Measurements from ENCODE around the gene MRC2. TPM values are rescaled to one million over a fixed set of nuclear protein-coding genes. Genes with fewer than 3 reads are reported as not detected.

The MRC2 gene
- total RNA-seq, 2 donors from 2014 or later: 184 to 242 TPM

DNA sequence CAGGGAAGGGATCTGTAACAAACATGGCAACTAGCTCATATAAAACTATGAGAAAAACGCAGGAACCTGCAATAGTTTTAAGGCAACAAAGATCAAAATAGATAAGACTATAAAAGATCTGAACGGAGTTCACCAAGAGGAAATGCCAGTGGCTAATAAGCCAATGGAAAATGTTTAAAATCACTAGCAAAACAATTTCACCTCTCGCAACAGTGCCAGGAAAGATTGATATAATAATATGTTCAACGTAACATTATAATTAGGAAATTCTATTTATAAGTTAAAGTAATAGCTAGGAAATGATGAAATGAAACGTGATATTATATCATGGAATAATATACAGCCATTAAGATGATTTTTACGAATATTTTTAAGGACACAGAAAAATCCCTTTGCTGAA lies 16.0 kb downstream of the MRC2 start:
- TF ChIP-seq, protein P1, sequence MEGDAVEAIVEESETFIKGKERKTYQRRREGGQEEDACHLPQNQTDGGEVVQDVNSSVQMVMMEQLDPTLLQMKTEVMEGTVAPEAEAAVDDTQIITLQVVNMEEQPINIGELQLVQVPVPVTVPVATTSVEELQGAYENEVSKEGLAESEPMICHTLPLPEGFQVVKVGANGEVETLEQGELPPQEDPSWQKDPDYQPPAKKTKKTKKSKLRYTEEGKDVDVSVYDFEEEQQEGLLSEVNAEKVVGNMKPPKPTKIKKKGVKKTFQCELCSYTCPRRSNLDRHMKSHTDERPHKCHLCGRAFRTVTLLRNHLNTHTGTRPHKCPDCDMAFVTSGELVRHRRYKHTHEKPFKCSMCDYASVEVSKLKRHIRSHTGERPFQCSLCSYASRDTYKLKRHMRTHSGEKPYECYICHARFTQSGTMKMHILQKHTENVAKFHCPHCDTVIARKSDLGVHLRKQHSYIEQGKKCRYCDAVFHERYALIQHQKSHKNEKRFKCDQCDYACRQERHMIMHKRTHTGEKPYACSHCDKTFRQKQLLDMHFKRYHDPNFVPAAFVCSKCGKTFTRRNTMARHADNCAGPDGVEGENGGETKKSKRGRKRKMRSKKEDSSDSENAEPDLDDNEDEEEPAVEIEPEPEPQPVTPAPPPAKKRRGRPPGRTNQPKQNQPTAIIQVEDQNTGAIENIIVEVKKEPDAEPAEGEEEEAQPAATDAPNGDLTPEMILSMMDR (IDR thresholded peaks at IDR 0.05): no peak
- peak overlapping the region in 1 of 2 donors; percentile 13 for H3K27ac ChIP-seq
- H3K4me3 ChIP-seq: no peak overlapping the region
- peaks cover 5 to 14% of the 10 kb centered on the region in 2 donors for H3K4me1 ChIP-seq (ENCODE audit: control insufficient read depth in 1 of 2, low read depth in 2 of 2)
- H3K9me3 ChIP-seq: no peaks in the 10 kb centered on the region
- no peaks in the 10 kb centered on the region for H3K36me3 ChIP-seq
- DNase-seq (ENCODE audit: low spot score) (no peak), ATAC-seq (ENCODE audit: insufficient number of reproducible peaks, low FRiP score, low read depth) (no peak)
- H3K27me3 ChIP-seq (replicated peaks; ENCODE audit: insufficient read depth): no peaks in the 10 kb centered on the region

DNA sequence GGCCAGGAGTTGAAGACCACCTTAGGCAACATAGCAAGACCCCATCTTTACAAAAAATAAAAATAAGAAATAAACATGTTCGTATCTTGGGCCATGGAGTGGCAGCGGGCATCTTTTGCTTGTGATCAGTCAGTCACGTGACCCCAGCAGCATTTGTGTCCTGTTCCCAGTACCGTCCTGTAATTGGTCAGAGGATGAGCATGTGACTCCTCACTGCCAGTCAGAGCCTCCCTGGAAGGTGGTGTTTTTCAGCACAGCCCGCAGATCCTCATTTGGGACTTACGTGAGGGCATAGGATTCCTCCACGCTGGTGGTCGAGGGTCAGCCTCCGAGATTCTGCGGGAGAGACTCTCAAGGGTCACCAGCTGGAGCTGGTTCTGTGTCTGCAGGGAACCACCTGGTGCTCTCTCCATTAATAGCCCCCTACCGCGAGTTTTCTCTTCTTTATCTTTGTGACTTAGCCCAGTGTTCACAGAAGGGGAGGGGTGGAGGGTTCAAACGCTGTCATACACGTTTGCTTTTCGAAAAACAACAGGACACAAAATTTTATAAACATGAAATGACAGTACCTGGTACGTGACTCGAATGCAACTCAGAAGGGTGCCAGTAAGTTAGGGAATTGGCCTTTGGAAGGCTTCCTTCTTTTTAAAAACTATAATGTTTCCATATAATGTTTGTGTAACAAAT lies 17.2 kb downstream of the MRC2 start:
- H3K36me3 ChIP-seq: no peaks in the 10 kb centered on the region
- H3K4me3 ChIP-seq: no peak overlapping the region
- H3K4me1 ChIP-seq (ENCODE audit: control insufficient read depth in 1 of 2, low read depth in 2 of 2): peaks cover 10 to 20% of the 10 kb centered on the region in 2 donors
- H3K27me3 ChIP-seq (replicated peaks; ENCODE audit: insufficient read depth): no peaks in the 10 kb centered on the region
- H3K27ac ChIP-seq: no peak overlapping the region
- H3K9me3 ChIP-seq: no peaks in the 10 kb centered on the region
- DNase-seq (ENCODE audit: low spot score) (no peak), ATAC-seq (ENCODE audit: insufficient number of reproducible peaks, low FRiP score, low read depth) (no peak)
- TF ChIP-seq, protein P1 (IDR thresholded peaks at IDR 0.05): no peak

DNA sequence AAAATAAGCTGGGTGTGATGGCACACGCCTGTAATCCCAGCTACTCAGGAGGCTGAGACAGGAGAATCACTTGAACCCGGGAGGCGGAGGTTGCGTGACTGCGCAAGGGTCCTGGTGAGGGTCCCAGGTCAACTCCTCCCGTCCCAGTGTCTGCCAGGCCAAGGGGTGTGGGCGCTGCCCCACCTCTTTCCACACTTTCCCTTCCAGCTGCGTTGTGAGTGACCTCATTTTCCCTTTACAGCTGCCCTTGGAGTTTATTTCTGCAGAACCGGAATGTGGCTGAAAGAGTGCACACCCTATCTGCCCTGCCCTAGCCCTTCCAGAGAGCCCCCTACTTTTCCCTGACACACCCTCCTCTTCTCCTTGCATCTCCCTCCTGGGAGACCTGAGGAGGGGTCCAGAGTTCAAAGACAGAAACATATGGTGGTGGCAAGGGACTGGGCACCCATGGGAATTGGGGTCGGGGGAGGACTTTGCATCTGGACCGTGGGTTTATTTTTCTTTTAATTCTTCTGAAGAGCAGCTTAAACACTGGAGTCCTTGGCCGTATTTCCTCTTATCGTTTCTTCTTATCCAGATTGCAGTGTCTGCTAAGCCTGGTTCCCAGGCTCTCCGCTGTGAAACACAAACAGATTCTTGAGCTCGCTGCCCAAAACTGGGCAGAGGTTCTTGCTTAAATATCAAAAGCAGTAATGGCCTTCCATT lies 20.9 kb downstream of the MRC2 start:
- DNase-seq (ENCODE audit: low spot score) (no peak), ATAC-seq (ENCODE audit: insufficient number of reproducible peaks, low FRiP score, low read depth) (no peak)
- Histone ChIP-seq H3K27ac (peak overlapping the region; percentile 69 to 83), H3K4me3 (peak overlapping the region; percentile 33), H3K36me3 (no peaks in the 10 kb centered on the region), H3K4me1 (ENCODE audit: control insufficient read depth in 1 of 2, low read depth in 2 of 2) (peaks cover 13 to 38% of the 10 kb centered on the region in 2 donors), H3K27me3 (replicated peaks; ENCODE audit: insufficient read depth) (no peaks in the 10 kb centered on the region), H3K9me3 (no peaks in the 10 kb centered on the region)
- TF ChIP-seq, protein P1 (IDR thresholded peaks at IDR 0.05): no peak

DNA sequence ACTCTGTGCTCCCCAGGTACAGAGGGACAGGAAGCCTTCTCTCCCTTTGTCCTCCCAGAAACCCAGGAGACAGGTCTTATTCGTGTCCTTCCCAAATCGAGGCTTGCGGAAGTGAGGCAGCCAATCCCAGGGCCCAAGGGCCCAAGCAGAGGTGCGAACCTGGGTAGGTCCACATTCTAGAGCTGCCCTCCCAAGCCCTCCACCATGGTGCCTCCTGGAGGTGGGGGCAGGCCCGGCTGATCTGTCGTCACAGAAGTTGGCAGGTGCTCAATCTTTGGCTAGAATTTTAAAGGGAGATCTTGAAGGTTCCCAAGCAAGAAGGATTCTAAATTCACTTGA lies 21.5 kb downstream of the MRC2 start:
- no peaks in the 10 kb centered on the region for H3K36me3 ChIP-seq
- H3K4me3 ChIP-seq: peak overlapping the region; percentile 33
- ATAC-seq (ENCODE audit: insufficient number of reproducible peaks, low FRiP score, low read depth) (no peak), DNase-seq (ENCODE audit: low spot score) (no peak)
- H3K27me3 ChIP-seq (replicated peaks; ENCODE audit: insufficient read depth): no peaks in the 10 kb centered on the region
- TF ChIP-seq, protein P1 (IDR thresholded peaks at IDR 0.05): no peak
- no peaks in the 10 kb centered on the region for H3K9me3 ChIP-seq
- peak overlapping the region; percentile 69 to 83 for H3K27ac ChIP-seq
- peaks cover 15 to 42% of the 10 kb centered on the region in 2 donors for H3K4me1 ChIP-seq (ENCODE audit: control insufficient read depth in 1 of 2, low read depth in 2 of 2)

DNA sequence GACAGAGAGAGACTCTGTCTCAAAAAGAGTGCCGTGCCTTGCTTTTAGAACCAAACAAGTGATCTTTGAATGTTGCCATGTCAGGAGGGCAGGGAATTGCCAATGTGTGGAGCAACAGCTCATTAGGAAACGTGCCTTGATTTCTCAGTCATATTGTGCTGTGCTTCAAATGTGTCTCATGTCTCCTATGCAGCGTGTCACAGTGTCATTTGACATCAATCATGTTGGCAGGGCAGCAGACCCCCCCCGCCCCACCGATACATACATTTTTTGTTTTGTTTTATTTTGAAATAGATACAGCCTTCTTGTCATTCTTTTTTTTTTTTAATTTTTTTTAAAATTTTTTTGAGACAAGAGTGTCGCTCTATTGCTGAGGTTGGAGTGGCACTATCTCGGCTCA lies 22.1 kb downstream of the MRC2 start:
- Histone ChIP-seq H3K4me1 (ENCODE audit: control insufficient read depth in 1 of 2, low read depth in 2 of 2) (peaks cover 19 to 48% of the 10 kb centered on the region in 2 donors), H3K27ac (peak overlapping the region; percentile 69 to 83), H3K9me3 (no peaks in the 10 kb centered on the region), H3K36me3 (no peaks in the 10 kb centered on the region), H3K4me3 (no peak overlapping the region), H3K27me3 (replicated peaks; ENCODE audit: insufficient read depth) (no peaks in the 10 kb centered on the region)
- TF ChIP-seq, protein P1 (IDR thresholded peaks at IDR 0.05): no peak
- ATAC-seq (ENCODE audit: insufficient number of reproducible peaks, low FRiP score, low read depth): no peak
- no peak for DNase-seq (ENCODE audit: low spot score)

Data from thoracic aorta (tissue), 2 donors.